Body of pancreas (tissue), 4 donors: ENCODE results near the gene MYO5C. TPM values are rescaled to one million over a fixed set of nuclear protein-coding genes. Genes with fewer than 3 reads are reported as not detected.

ENCODE experiments used
- ATAC-seq: fragments of 150-250 bp; one replicate; pipeline ENCODE4 v1.9.1; 2016
- DNase-seq, 4 donors: peaks; one replicate each; pipeline ENCODE4 v3.0.0-alpha.2; 2019
- H3K27ac ChIP-seq, 4 donors: fragments of 200-600 bp; sonication (generic); 1 replicate in 3 of 4; 2 replicates in 1 of 4; pipeline versions ENCODE4 v1.5.1 to v1.6.1; 2016 to 2019; ENCODE audit warnings: mild to moderate bottlenecking in 1 of 4, mixed read lengths in 1 of 4, moderate library complexity in 1 of 4
- H3K27me3 ChIP-seq, 2 donors: fragments of 200-600 bp; sonication (generic); one replicate each; pipeline ENCODE4 v1.6.0; 2016; ENCODE audit warnings: mild to moderate bottlenecking in 1 of 2
- H3K36me3 ChIP-seq, 2 donors: fragments of 200-600 bp; sonication (generic); replicated peaks in 1 of 2; 2 replicates each; pipeline ENCODE4 v1.5.1; 2016; ENCODE audit warnings: low read depth in 2 of 2; ENCODE audit not compliant: insufficient read depth in 1 of 2
- H3K4me1 ChIP-seq: fragments of 200-600 bp; sonication (generic); one replicate; pipeline ENCODE4 v1.6.0; 2016
- H3K4me3 ChIP-seq, 2 donors: fragments of 200-600 bp; sonication (generic); 1 replicate in 1 of 2; 2 replicates in 1 of 2; pipeline ENCODE4 v1.5.1; 2016 to 2019
- H3K9me3 ChIP-seq, 3 donors: fragments of 200-600 bp; sonication (generic); 1 replicate in 2 of 3; 2 replicates in 1 of 3; pipeline ENCODE4 v1.5.1; 2016
- POLR2A ChIP-seq, 3 donors: fragments of 450-650 bp; IDR thresholded peaks; one replicate each; pipeline ENCODE4 v1.6.1; 2016; ENCODE audit warnings: antibody characterized with exemption in 3 of 3, mild to moderate bottlenecking in 2 of 3
- WGBS, 2 donors: methylation state at CpG; one replicate each; pipeline ENCODE4 v1.1.5; 2017; 5-methylcytosine and 5-hydroxymethylcytosine counted together
- intact Hi-C: fragments of 100-400 bp; cut with DNase I; formaldehyde crosslinking; loops from one replicate; pipeline ENCODE4 v1.15.1; 2023
- total RNA-seq, 2 donors: library from RNA; depleted of rRNA; stranded (reverse); fragments of >200 nt; gene quantifications; one replicate each; pipeline ENCODE4 v1.1.0, GENCODE V29; 2016
- TF ChIP-seq, protein P1 (sequence below), 7 experiments: fragments of 450-650 bp in 4 of 7; fragments of 200-600 bp in 3 of 7; sonication (generic) in 3 of 7; IDR thresholded peaks; one replicate each; pipeline ENCODE4 v1.5.1; 2016 to 2019; ENCODE audit warnings: antibody characterized with exemption in 7 of 7

The MYO5C gene
- total RNA-seq, 2 donors from 2014 or later: 34.8 to 76.8 TPM

DNA sequence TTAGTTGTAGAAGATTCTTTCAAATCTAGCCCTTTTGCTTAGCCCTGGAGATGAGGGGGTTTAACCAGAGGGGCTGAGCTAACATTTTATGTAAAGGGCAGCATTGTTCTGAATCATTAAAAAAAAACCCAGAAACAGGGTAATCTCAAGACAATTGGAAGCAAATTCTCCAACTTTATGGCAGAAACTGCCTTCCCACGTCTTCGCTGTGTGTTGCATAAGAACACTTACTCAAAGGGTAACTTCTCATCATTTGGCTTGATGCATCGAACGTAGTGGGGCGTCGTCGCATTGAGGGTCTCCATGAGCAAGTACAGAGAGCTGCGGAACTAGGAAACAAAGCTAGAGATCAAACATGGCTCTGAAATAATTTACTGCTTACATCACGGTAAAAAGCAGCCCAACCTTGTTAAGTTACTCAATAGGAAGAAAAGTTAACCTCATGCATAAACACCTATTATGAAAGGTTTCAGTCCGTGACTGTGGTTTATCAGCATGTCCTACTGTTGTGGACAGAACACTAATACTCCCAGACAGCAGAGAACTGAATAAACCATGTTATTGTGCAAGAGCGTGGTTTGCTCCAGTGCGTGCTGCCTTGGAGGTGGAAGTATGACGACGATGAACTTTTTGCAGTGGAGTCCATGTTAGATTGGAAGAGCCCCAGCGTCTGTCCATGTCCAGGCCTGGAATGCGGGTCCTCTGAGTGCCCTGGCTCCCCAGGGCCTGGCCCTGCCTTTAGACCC lies 48.7 kb downstream of the MYO5C start:
- ATAC-seq (no peak), DNase-seq (peak in 1 of 4 donors; percentile 27)
- Histone ChIP-seq H3K4me1 (no peaks in the 10 kb centered on the region), H3K27me3 (no peaks in the 10 kb centered on the region), H3K4me3 (no peak overlapping the region), H3K9me3 (no peaks in the 10 kb centered on the region), H3K36me3 (peaks cover 10 to 48% of the 10 kb centered on the region in 2 donors), H3K27ac (no peak overlapping the region)
- 86 to 91% methylated on average over 16 of the region's 16 CpGs for WGBS, 2 donors
- TF ChIP-seq, protein P1, sequence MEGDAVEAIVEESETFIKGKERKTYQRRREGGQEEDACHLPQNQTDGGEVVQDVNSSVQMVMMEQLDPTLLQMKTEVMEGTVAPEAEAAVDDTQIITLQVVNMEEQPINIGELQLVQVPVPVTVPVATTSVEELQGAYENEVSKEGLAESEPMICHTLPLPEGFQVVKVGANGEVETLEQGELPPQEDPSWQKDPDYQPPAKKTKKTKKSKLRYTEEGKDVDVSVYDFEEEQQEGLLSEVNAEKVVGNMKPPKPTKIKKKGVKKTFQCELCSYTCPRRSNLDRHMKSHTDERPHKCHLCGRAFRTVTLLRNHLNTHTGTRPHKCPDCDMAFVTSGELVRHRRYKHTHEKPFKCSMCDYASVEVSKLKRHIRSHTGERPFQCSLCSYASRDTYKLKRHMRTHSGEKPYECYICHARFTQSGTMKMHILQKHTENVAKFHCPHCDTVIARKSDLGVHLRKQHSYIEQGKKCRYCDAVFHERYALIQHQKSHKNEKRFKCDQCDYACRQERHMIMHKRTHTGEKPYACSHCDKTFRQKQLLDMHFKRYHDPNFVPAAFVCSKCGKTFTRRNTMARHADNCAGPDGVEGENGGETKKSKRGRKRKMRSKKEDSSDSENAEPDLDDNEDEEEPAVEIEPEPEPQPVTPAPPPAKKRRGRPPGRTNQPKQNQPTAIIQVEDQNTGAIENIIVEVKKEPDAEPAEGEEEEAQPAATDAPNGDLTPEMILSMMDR (IDR thresholded peaks at IDR 0.05): no peak
- no peak for TF ChIP-seq POLR2A (IDR thresholded peaks at IDR 0.05)
- intact Hi-C loops: no loop called here

DNA sequence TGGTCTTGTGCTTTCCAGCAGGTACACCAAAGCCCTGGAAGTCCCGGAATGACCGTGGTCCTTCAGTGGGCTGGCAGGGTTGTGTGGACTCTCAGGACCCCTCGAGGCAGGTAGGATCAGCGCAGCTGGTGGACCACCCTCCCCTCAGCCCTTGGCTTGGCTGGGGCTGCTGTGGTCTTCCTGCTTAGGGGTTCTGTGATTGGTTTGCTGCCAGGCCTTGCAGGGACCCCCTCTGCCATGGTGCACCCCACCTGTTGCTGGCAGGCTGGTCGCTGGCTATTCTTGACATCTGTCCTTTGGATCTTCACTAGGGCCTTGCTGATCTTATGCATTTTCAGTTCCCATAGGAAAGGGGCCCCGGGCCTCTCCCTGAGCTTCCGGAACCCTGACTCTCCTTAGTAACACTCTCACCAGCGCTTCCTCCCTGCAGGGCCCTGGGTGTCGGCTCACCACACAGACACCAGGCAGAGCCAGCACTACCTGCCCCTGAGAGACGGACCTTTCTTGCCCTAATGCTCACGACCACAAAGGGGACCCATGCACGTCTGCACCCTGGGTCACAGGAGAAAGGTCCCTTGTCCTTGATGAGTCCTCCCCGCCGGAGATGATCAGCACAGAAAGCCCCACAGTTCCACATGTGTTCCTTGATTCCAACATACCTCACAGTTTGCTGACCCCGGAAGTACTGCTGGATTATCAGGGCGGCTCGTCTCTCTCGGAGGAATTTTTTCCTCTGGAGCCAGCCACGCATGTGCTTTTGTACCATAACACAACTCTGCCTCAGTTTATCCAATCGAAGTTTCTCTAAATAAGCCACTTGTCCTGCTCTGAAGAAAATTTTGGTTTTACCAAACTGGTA lies 51.7 kb downstream of the MYO5C start:
- intact Hi-C loops: no loop called here
- TF ChIP-seq, protein P1 (IDR thresholded peaks at IDR 0.05): no peak
- TF ChIP-seq POLR2A (IDR thresholded peaks at IDR 0.05): no peak
- H3K4me3 ChIP-seq: no peak overlapping the region
- WGBS, 2 donors: 84 to 88% methylated on average over 15 to 20 of the region's 20 CpGs
- no peaks in the 10 kb centered on the region for H3K4me1 ChIP-seq
- H3K36me3 ChIP-seq: peaks cover 10 to 48% of the 10 kb centered on the region in 2 donors
- no peaks in the 10 kb centered on the region for H3K27me3 ChIP-seq
- ATAC-seq (no peak), DNase-seq (no peak)
- no peaks in the 10 kb centered on the region for H3K9me3 ChIP-seq
- no peak overlapping the region for H3K27ac ChIP-seq

DNA sequence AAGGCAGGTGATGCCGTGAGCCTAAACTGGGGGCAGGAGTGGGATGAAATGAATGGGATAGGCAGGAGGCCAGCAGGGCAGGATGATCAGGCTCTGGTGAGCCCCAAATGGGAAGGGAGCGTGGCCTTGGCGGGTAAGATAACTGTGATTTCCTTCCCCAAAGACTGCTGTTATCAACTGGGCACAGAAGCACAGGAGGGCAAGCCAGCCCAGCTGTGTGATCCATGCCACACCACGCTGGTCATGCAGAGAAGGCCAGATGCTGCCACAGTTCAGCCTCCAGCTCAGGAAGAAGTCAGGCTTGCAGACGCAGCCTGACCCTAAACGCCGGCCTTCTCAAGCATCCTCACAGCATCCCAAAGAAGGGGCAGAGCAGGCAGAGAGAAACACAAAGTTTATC lies 52.3 kb downstream of the MYO5C start:
- TF ChIP-seq, protein P1 (IDR thresholded peaks at IDR 0.05): no peak
- no peak for TF ChIP-seq POLR2A (IDR thresholded peaks at IDR 0.05)
- no peaks in the 10 kb centered on the region for H3K9me3 ChIP-seq
- H3K4me1 ChIP-seq: no peaks in the 10 kb centered on the region
- WGBS, 2 donors: 81 to 86% methylated on average over 7 of the region's 7 CpGs
- no peaks in the 10 kb centered on the region for H3K27me3 ChIP-seq
- no peak overlapping the region for H3K4me3 ChIP-seq
- no peak for ATAC-seq
- no peak for DNase-seq
- intact Hi-C loops: no loop called here
- peaks cover 10 to 47% of the 10 kb centered on the region in 2 donors for H3K36me3 ChIP-seq
- no peak overlapping the region for H3K27ac ChIP-seq

DNA sequence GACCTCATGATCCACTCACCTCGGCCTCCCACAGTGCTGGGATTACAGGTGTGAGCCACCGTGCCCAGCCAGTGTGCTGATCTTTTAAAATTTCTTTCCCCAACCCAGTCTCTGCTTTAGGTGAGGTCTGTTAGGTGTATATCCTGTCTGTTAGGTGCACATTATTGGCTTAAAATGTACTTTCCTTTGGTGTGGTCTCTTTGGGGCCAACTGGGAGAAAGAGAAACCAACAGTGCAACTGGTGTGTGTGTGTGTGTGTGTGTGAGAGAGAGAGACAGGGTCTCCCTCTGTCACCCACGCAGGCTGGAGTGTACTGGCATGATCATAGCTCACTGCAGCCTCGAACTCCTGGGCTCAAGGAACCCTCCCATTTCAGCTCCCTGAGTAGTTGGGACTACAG lies 54.1 kb downstream of the MYO5C start:
- H3K4me1 ChIP-seq: no peaks in the 10 kb centered on the region
- no peak overlapping the region for H3K27ac ChIP-seq
- ATAC-seq (no peak), DNase-seq (no peak)
- 90 to 93% methylated on average over 2 to 4 of the region's 4 CpGs for WGBS, 2 donors
- H3K27me3 ChIP-seq: no peaks in the 10 kb centered on the region
- peaks cover 10 to 36% of the 10 kb centered on the region in 2 donors for H3K36me3 ChIP-seq
- no peaks in the 10 kb centered on the region for H3K9me3 ChIP-seq
- intact Hi-C loops: no loop called here
- H3K4me3 ChIP-seq: no peak overlapping the region
- no peak for TF ChIP-seq POLR2A (IDR thresholded peaks at IDR 0.05)
- TF ChIP-seq, protein P1 (IDR thresholded peaks at IDR 0.05): no peak
